K562 (cell line): ENCODE results near the gene HMGB2. TPM values are rescaled to one million over a fixed set of nuclear protein-coding genes. Genes with fewer than 3 reads are reported as not detected.
A peak's percentile ranks its signal among the peaks of the same experiment; 100 is the strongest.

ENCODE experiments used
- ATAC-seq: fragments of 200-7000 bp; cut with Tn5 transposase; 3 replicates; pipeline ENCODE4 v1.9.1; 2020; ENCODE audit warnings: moderate library complexity
- BruUV-seq: library from RNA; stranded (reverse); fragments of 400-500 nt; replicated peaks from 2 replicates; lab custom pipeline; 2021; lab: Mats Ljungman, UMichigan
- CTCF ChIA-PET: fragments of 300-600 bp; formaldehyde crosslinking; extraction: SDS; loops from one replicate; lab custom pipeline; 2021; ENCODE audit warnings: low intra/inter-chr PET ratio; lab: Yijun Ruan, JAX
- POLR2A ChIA-PET: fragments of 300-600, 350-650 bp; sonication (Branson Sonifier 250); formaldehyde crosslinking; extraction: SDS; loops from one replicate; lab custom pipeline; 2021; ENCODE audit warnings: antibody characterized with exemption, inconsistent platforms; lab: Yijun Ruan, JAX
- DNase-seq, 4 experiments: peaks; one replicate each; pipeline versions ENCODE4 v3.0.0 to v3.0.0-alpha.2; 2011 to 2018; ENCODE audit warnings: low spot score in 3 of 4, mixed read lengths in 3 of 4; ENCODE audit errors: extremely low read depth in 1 of 4
- FAIRE-seq: peaks from 2 replicates; lab custom pipeline; 2011; peaks lifted over from hg19 to GRCh38; lab: Jason Lieb, UNC
- H2AFZ ChIP-seq: 2 replicates; pipeline ENCODE4 v1.6.0; 2011; ENCODE audit warnings: low read depth, low read length, control low read depth, inconsistent platforms
- H3K27ac ChIP-seq: fragments of 200-600 bp; 3 replicates; pipeline ENCODE4 v1.8.0; 2011; ENCODE audit warnings: low read depth, mild to moderate bottlenecking, control low read depth, inconsistent platforms, low read length, moderate library complexity, mixed read lengths; ENCODE audit errors: extremely low read depth
- H3K27me3 ChIP-seq, 2 experiments: fragments of 300-600 bp in 1 of 2; 2 replicates in 1 of 2; 3 replicates in 1 of 2; pipeline versions ENCODE4 v1.6.0 to v1.8.0; 2011; ENCODE audit warnings: inconsistent platforms in 2 of 2, low read length in 2 of 2, mild to moderate bottlenecking in 1 of 2, mixed read lengths in 1 of 2, moderate library complexity in 1 of 2; ENCODE audit not compliant: control insufficient read depth in 2 of 2, insufficient read depth in 2 of 2
- H3K36me3 ChIP-seq: fragments of 300-600 bp; 3 replicates; pipeline ENCODE4 v1.8.0; 2011; ENCODE audit warnings: mild to moderate bottlenecking, low read length, inconsistent platforms; ENCODE audit not compliant: control insufficient read depth, insufficient read depth
- H3K4me1 ChIP-seq, 2 experiments: fragments of 200-600 bp in 1 of 2; replicated peaks in 1 of 2; 2 replicates in 1 of 2; 3 replicates in 1 of 2; pipeline versions ENCODE4 v1.5.1 to v1.8.0; 2011; ENCODE audit warnings: inconsistent platforms in 2 of 2, low read length in 2 of 2, mild to moderate bottlenecking in 1 of 2, mixed read lengths in 1 of 2, moderate library complexity in 1 of 2; ENCODE audit not compliant: control insufficient read depth in 2 of 2, insufficient read depth in 2 of 2
- H3K4me2 ChIP-seq: 2 replicates; pipeline ENCODE4 v1.6.1; 2011; ENCODE audit warnings: low read length, control low read depth, inconsistent platforms, mixed read lengths; ENCODE audit not compliant: insufficient read depth
- H3K4me3 ChIP-seq: fragments of 200-600 bp; sonication (generic), shearing (Covaris generic); 2 replicates; pipeline ENCODE4 v1.5.1; 2016; ENCODE audit warnings: control low read depth, inconsistent platforms
- H3K79me2 ChIP-seq: fragments of 200-600 bp; 3 replicates; pipeline ENCODE4 v1.8.0; 2011; ENCODE audit warnings: low read length, inconsistent platforms; ENCODE audit not compliant: control insufficient read depth, insufficient read depth
- H3K9ac ChIP-seq, 2 experiments: 2 replicates each; pipeline versions ENCODE4 v1.6.0 to v1.6.1; 2011; ENCODE audit warnings: low read depth in 2 of 2, low read length in 2 of 2, control low read depth in 1 of 2, inconsistent platforms in 1 of 2, mild to moderate bottlenecking in 1 of 2, mixed read lengths in 1 of 2; ENCODE audit not compliant: insufficient read depth in 1 of 2
- H3K9me1 ChIP-seq: one replicate; pipeline ENCODE4 v1.6.0; 2011; ENCODE audit warnings: inconsistent platforms, mild to moderate bottlenecking, low read length, moderate library complexity; ENCODE audit not compliant: control insufficient read depth, insufficient read depth
- H3K9me3 ChIP-seq: replicated peaks from 2 replicates; pipeline ENCODE4 v1.5.1; 2011; ENCODE audit warnings: low read depth, low read length, inconsistent platforms; ENCODE audit not compliant: control insufficient read depth, insufficient read depth
- H4K20me1 ChIP-seq: replicated peaks from 2 replicates; pipeline ENCODE4 v1.6.1; 2011; ENCODE audit warnings: low read length, inconsistent platforms, mixed read lengths; ENCODE audit not compliant: control insufficient read depth, insufficient read depth
- KDM2B ChIP-seq: fragments of 250-450 bp; sonication (Bioruptor Pico); IDR thresholded peaks from 2 replicates; pipeline ENCODE4 v1.8.0; 2021; ENCODE audit warnings: mild to moderate bottlenecking, moderate library complexity
- MAZ ChIP-seq, 2 experiments: fragments of 450-650 bp in 1 of 2; sonication (generic) in 1 of 2; formaldehyde crosslinking; IDR thresholded peaks in 1 of 2; conservative IDR thresholded peaks in 1 of 2; 2 replicates each; pipeline versions ENCODE4 v1.4.0 to v1.5.0; 2020; ENCODE audit warnings: mild to moderate bottlenecking in 1 of 2, missing genetic modification reagents in 1 of 2
- PCBP1 ChIP-seq: fragments of 200-400 bp; formaldehyde crosslinking; IDR thresholded peaks from 2 replicates; pipeline ENCODE4 v1.6.1; 2018; ENCODE audit warnings: mild to moderate bottlenecking, low read depth, low read length; ENCODE audit not compliant: poor library complexity, severe bottlenecking
- POLR2AphosphoS5 ChIP-seq: IDR thresholded peaks from 2 replicates; pipeline ENCODE4 v1.6.1; 2011; ENCODE audit warnings: mild to moderate bottlenecking, low read depth, low read length, moderate library complexity; ENCODE audit not compliant: control insufficient read depth, insufficient read depth
- RBBP5 ChIP-seq: fragments of 200-600 bp; sonication (generic); IDR thresholded peaks from 2 replicates; pipeline ENCODE4 v1.6.1; 2012; ENCODE audit warnings: borderline replicate concordance, mild to moderate bottlenecking, low read length, control low read depth, inconsistent platforms; ENCODE audit not compliant: insufficient read depth, poor library complexity, severe bottlenecking
- RBFOX2 ChIP-seq: fragments of 200-400 bp; formaldehyde crosslinking; IDR thresholded peaks from 2 replicates; pipeline ENCODE4 v1.6.1; 2017; ENCODE audit warnings: low read depth, mild to moderate bottlenecking, low read length, moderate library complexity
- SIN3A ChIP-seq, 2 experiments: fragments of 150-350 bp in 1 of 2; IDR thresholded peaks; 2 replicates each; pipeline ENCODE4 v1.6.1; 2011 to 2016; ENCODE audit warnings: borderline replicate concordance in 2 of 2, low read depth in 2 of 2, low read length in 2 of 2, mild to moderate bottlenecking in 2 of 2, moderate library complexity in 2 of 2; ENCODE audit not compliant: control insufficient read depth in 1 of 2
- SOX6 ChIP-seq: fragments of 450-650 bp; IDR thresholded peaks from 2 replicates; pipeline ENCODE4 v1.6.1; 2014; ENCODE audit warnings: mild to moderate bottlenecking
- SRSF3 ChIP-seq: fragments of 200-400 bp; formaldehyde crosslinking; IDR thresholded peaks from 2 replicates; pipeline ENCODE4 v1.6.1; 2016; ENCODE audit warnings: mild to moderate bottlenecking, low read length, moderate library complexity; ENCODE audit not compliant: insufficient read depth
- ZBTB7A ChIP-seq: IDR thresholded peaks from 2 replicates; pipeline ENCODE4 v1.6.1; 2011; ENCODE audit warnings: low read depth, mild to moderate bottlenecking, low read length, moderate library complexity, borderline replicate concordance; ENCODE audit not compliant: control insufficient read depth
- ZNF124 ChIP-seq: sonication (generic); formaldehyde crosslinking; IDR thresholded peaks from 2 replicates; pipeline ENCODE4 v1.8.1; 2022; ENCODE audit warnings: missing genetic modification reagents
- ZNF263 ChIP-seq: sonication (generic); formaldehyde crosslinking; IDR thresholded peaks from 2 replicates; pipeline ENCODE4 v1.8.0; 2022; ENCODE audit warnings: mild to moderate bottlenecking, missing genetic modification reagents, borderline replicate concordance
- ZNF766 ChIP-seq: fragments of 200-800 bp; sonication (Bioruptor generic); conservative IDR thresholded peaks from 2 replicates; pipeline ENCODE4 v1.6.1; 2016; ENCODE audit warnings: missing genetic modification characterization, missing compliant biosample characterization
- WGBS: fragments of 100-300 bp; shearing (Covaris generic); methylation state at CpG from one replicate; pipeline ENCODE4 v1.1.6; 2016; ENCODE audit warnings: low coverage, mixed read lengths; ENCODE audit not compliant: insufficient coverage; ENCODE audit errors: missing lambda C conversion rate; 5-methylcytosine and 5-hydroxymethylcytosine counted together
- in situ Hi-C: fragments of 300-500 bp; cut with MboI; formaldehyde crosslinking; loops from 4 replicates; pipeline ENCODE4 v1.15.0; 2018; ENCODE audit warnings: inconsistent platforms, mixed read lengths
- intact Hi-C: fragments of 100-400 bp; cut with micrococcal nuclease; formaldehyde crosslinking; loops from 2 replicates; pipeline ENCODE4 v1.14.2; 2022
- polyA plus RNA-seq, 8 experiments: library from polyadenylated mRNA; depleted of rRNA in 4 of 8; stranded (reverse) in 5 of 8; unstranded in 3 of 8; fragments of >200 nt; fragmentation: Nextera tagmentation in 2 of 8; fragmentation: Illumina TruSeq in 1 of 8; extraction: Ambion mirVana in 2 of 8; extraction: Trizol in 1 of 8; gene quantifications; 2 replicates each; pipeline versions ENCODE4 v1.2.1 to v1.2.3, GENCODE V29; 2011 to 2014; ENCODE audit warnings: inconsistent platforms in 1 of 8, missing spikeins in 1 of 8
- total RNA-seq, 7 experiments: library from RNA; depleted of rRNA in 6 of 7; stranded (reverse); fragments of >200 nt in 6 of 7; fragmentation: Illumina TruSeq in 2 of 7; extraction: Trizol in 2 of 7; gene quantifications; 2 replicates each; pipeline versions ENCODE4 v1.2.1 to v1.2.3, GENCODE V29; 2011 to 2021; ENCODE audit warnings: low replicate concordance in 1 of 7
- TF ChIP-seq, protein P1 (sequence below): fragments of 250-450 bp; sonication (Bioruptor Pico); IDR thresholded peaks from 2 replicates; pipeline ENCODE4 v1.9.0; 2021; ENCODE audit warnings: mild to moderate bottlenecking
- TF ChIP-seq, protein P2 (sequence below): fragments of 150-350 bp; conservative IDR thresholded peaks from 2 replicates; pipeline ENCODE4 v1.6.1; 2014; ENCODE audit warnings: low read length

The HMGB2 gene
- total and polyA plus RNA-seq, 9 of the 15 experiments (the other 6 are each of a cell fraction or from before 2014, with no cell fraction given) = 309 to 822 (median 626) TPM

DNA sequence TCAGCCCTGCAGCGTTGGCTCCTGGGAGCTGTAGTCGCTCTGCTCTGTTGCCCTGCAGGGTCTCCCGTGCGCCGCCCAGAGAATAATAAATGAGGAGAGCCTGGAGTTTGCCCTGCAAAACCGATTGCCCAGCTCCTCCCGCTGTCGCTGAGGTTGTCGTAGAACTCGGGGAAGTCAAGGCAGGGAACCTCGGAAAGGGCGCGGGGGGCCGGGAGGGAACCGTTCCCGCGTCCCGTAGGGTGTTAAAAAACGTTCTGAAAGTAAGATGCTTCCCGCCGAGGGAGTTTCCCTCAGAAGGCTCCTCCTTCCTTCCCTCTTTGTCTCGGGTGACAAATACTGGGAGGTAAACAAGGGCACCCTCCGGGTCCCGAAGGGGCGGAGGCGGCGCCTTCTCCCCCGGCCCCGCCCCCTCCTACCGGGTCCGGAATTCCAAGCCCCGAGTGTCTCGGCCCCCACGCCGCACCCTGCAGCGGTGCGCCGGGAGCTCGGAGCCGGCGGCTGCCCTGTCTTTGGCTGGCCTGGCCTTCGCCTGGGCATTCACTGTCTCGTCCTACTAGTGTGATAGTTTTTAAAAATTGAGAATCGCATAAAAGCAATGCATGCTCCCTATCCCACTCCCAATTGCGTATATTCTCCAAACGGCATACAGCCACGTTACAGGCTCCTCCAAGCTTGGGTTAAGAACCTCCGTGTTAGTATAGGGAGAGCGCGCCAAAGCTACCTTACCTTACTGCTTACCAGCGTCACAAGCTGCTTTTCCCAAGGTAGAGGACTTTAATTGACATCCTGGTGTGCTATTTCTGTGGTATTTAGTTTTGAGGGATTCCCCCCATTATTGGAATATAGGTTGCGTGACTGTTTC is 964 bp upstream of the HMGB2 start (continued):
- TF ChIP-seq, protein P1, sequence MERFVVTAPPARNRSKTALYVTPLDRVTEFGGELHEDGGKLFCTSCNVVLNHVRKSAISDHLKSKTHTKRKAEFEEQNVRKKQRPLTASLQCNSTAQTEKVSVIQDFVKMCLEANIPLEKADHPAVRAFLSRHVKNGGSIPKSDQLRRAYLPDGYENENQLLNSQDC = peak; percentile 75; the same call in 1 of the 2 replicates
- TF ChIP-seq RBFOX2 (peak; percentile 80), ZNF124 (CRISPR knock-in tag) (no peak), SRSF3 (0 out of 2 replicates have a peak, but pooled peaks have one; percentile 35), SOX6 (peak; percentile 61)

DNA sequence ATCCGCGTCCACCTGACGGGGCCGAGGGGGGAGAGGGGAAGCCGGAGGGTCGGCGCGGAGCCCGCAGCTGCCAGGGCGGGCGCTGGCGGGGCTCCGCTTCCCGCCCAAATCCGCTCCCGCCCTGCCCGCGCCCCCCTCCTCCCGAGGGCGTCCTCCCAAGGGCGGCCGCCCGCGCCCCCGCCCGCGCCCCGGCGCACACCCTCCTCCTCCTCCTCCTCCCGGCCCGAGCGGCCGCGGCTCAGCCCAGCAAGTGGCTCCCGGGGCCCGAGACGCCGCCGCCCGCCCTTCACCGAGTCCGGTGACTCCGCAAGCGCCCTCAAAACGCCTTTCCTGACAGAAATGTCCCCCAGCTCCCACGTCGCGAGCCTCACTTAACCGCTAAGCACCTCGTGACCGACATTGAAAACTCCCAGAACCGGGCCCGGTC is 487 bp downstream of the HMGB2 start:
- peaks cover 55% of the 10 kb centered on the region for H3K79me2 ChIP-seq
- in situ Hi-C loops = loop anchor here (5.0 kb wide), 1 partner anchor 34 kb away; no protein-coding TSS in a partner anchor
- FAIRE-seq = no peak
- TF ChIP-seq PCBP1 = peak; percentile 13
- TF ChIP-seq MAZ (CRISPR knock-in tag; conservative IDR thresholded peaks at IDR 0.05 in 1 of 2, IDR thresholded peaks at IDR 0.05 in 1 of 2) = peak in 1 of 2 experiments; percentile 5; a peak in 2 of 4 replicates
- TF ChIP-seq POLR2AphosphoS5 = 0 out of 2 replicates have a peak, but pooled peaks have one; percentile 20
- TF ChIP-seq ZNF766 = 0 out of 2 replicates have a peak, but pooled peaks have one; percentile 17
- peak; percentile 71 for TF ChIP-seq RBBP5
- TF ChIP-seq KDM2B = no peak
- peak; percentile 91 for TF ChIP-seq ZNF263 (CRISPR knock-in tag)
- TF ChIP-seq ZBTB7A = peak; percentile 65; the same call in 1 of the 2 replicates
- TF ChIP-seq SIN3A (IDR thresholded peaks at IDR 0.05; ENCODE audit: borderline replicate concordance in 2 of 2, control insufficient read depth in 1 of 2, low read depth in 2 of 2, low read length in 2 of 2) = peak in 1 of 2 experiments; percentile 56; a peak in 2 of 4 replicates
- TF ChIP-seq, protein P2, sequence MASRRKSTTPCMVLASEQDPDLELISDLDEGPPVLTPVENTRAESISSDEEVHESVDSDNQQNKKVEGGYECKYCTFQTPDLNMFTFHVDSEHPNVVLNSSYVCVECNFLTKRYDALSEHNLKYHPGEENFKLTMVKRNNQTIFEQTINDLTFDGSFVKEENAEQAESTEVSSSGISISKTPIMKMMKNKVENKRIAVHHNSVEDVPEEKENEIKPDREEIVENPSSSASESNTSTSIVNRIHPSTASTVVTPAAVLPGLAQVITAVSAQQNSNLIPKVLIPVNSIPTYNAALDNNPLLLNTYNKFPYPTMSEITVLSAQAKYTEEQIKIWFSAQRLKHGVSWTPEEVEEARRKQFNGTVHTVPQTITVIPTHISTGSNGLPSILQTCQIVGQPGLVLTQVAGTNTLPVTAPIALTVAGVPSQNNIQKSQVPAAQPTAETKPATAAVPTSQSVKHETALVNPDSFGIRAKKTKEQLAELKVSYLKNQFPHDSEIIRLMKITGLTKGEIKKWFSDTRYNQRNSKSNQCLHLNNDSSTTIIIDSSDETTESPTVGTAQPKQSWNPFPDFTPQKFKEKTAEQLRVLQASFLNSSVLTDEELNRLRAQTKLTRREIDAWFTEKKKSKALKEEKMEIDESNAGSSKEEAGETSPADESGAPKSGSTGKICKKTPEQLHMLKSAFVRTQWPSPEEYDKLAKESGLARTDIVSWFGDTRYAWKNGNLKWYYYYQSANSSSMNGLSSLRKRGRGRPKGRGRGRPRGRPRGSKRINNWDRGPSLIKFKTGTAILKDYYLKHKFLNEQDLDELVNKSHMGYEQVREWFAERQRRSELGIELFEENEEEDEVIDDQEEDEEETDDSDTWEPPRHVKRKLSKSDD = no peak

More for the DNA sequence above, 487 bp downstream of the HMGB2 start:
- H3K9me3 ChIP-seq = no peaks in the 10 kb centered on the region
- peak; percentile 54 for ATAC-seq
- no peaks in the 10 kb centered on the region; the same call in 1 of the 2 replicates for H4K20me1 ChIP-seq
- BruUV-seq = no TSS peak
- ChIA-PET CTCF (no interaction called here), POLR2A (interaction anchor here (0.7 to 8.8 kb wide), 23 partner anchors 8 to 1178 kb away, joined by 3 to 123 read pairs (median 4); partner anchors contain the start of genes CEP44, FBXO8 and SAP30)
- intact Hi-C loops = loop anchor here (1.0 to 10.0 kb wide), 3 partner anchors 36 to 951 kb away; partner anchors contain the start of genes CEP44 and FBXO8
- peak; percentile 59 to 70 (median 62) for DNase-seq
- H3K9me1 ChIP-seq = no peaks in the 10 kb centered on the region
- peaks cover 48% of the 10 kb centered on the region for H3K36me3 ChIP-seq
- no peak overlapping the region for H2AFZ ChIP-seq
- WGBS = 0% methylated on average over 16 of the region's 53 CpGs
- peak overlapping the region; percentile 99 for H3K27ac ChIP-seq
- peak overlapping the region; percentile 99 to 100 for H3K9ac ChIP-seq
- peak overlapping the region; percentile 95 for H3K4me3 ChIP-seq
- H3K4me1 ChIP-seq = peaks cover 4 to 13% of the 10 kb centered on the region in 2 experiments; a peak in 4 of 5 replicates
- H3K4me2 ChIP-seq = peak overlapping the region; percentile 91
- H3K27me3 ChIP-seq = no peaks in the 10 kb centered on the region
